Kasumi-1 (cell line): Measurements from ENCODE around the gene ZDHHC8.

ENCODE experiments used
- DNase-seq, 2 experiments: peaks; one replicate each; lab custom pipeline; 2025; lab: John Stamatoyannopoulos, UW

ZDHHC8 gene

GRCh38 chr22:20096574-20097420 is 34.8 kb upstream of the ZDHHC8 start:
- no peak for DNase-seq

- DNase-seq = no peak
Measured at GRCh38 chr22:20099099-20099711, 32.4 kb upstream of the ZDHHC8 start.

GRCh38 chr22:20101638-20102037 is 30.0 kb upstream of the ZDHHC8 start:
- no peak for DNase-seq

DNA sequence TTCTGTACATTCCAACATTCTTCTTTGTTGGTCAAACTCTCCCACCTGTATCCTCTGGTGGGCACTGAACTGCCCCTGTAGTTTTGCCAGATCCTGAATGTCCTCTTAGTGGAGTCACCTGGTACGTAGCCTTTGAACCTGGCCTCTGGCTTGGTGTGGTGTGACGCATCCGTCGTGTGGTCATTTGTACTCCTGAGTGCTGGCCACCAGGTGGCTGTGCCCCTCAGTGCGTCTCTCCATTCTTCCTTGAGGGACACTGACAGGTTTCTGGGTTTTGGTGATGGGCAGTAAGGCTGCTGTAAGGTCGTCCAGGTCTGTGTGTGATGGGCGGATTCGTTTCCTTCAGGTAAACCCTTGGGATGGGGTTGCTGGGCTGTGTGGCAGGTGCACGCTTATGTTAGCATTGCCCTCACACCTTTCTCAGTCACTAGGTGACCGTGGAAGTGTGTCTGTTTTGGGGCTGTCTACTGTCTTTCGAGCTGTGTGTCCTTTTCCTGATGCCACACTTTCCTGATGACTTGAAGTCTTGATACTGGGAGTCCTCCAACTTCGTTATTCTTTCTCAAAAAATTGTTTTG is 29.3 kb upstream of the ZDHHC8 start:
- no peak for DNase-seq

DNA sequence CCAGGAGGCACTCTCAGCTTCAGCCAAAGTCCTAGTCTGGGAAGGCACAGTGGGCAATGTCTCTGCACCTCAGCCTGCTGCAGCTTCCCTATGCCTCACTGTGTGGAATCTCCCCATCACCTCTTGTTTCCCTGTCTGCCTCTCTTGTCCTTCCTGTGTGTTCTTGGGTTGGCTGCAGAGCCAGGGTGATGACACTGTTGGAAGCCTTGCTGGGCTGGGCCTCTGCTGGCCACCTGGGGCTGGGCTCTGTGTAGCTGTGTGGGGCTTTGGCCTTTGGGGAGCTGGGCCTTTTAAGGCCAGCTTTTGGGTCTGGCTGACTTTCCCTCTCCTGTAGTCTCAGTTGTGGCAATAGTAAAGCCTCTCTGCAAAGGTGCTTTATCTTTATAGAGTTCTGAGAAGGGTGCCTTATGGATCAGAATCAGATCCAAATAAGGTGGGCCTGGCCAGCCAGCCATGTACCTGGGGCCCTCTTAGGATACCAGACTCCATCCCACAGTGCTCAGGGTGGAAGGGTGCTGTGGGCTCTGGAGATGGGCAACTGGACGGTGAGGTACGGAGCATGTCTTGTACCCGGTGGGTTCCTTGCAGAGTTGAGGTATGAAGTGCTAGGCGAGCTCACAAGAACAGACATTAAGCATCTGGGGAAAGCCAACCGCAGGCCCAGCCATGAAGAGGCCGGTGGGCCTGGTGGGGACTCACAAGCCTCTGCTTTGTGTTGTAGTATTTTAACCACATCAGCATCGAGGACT is 26.0 kb upstream of the ZDHHC8 start:
- no peak for DNase-seq

GRCh38 chr22:20106205-20106848 is 25.3 kb upstream of the ZDHHC8 start:
- no peak for DNase-seq

- DNase-seq = no peak
Measured at GRCh38 chr22:20106849-20107237, 24.8 kb upstream of the ZDHHC8 start.

DNA sequence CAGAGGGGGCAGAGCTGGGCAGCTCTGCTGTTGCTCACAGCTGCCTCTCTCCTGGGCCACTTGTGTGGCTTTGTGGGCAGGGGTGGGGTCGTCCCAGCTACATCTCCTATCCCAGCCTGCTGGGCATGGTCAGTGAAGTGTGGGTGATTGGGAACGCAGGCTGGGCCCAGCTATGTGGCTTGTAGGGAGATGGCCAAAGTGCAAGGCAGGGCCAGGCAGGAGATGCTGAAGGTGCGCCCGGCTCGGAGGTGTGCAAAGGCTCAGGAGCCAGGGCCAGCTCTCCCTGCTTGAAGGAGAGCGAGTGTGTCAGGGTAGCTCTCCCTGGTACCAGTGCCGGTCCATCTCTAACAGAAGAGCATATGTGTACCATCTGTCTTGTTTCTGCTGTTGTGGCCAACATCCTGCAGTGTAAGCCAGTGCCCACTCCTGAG is 24.1 kb upstream of the ZDHHC8 start:
- DNase-seq = no peak

DNA sequence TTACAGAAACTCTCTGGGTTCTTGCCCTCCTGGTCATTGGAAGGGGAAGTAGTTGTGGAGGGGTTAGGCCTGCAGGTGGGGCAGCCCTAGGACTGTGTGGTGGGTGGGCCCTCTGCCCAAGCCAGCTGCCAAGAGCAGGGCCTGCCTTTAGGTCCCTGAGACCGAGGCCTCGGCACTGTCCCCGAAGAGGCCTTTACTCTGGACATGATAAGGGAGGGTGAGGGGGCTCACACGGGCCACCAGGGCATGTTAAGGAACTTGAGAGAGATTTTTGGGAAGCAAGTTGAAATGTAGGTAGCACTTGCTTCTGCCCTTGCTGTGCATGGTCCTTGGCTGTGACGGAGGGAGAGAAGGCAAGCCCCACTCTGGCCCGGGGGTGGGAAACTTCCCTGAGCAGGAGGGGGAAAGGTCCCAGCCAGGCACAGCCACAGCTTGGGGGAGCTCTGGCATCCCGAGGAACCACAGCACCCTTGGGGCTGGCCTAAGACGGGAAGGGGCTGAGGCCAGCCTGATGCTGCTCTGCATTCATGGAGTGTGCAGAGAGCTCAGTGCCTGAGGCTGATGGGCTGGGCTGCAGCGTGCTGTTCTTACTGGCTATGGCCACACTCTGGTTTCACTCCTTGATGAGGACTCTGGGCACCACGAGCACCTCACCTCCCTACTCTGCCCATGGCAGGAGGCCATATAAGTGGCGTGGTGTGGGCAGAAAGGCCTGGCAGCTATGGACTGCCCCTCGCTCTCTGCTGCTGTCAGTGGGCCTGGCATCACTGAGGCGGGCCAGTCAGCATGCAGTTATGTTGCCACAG is 23.4 kb upstream of the ZDHHC8 start:
- DNase-seq = no peak

- DNase-seq = no peak
Measured at GRCh38 chr22:20108757-20109230, 22.8 kb upstream of the ZDHHC8 start.

DNA sequence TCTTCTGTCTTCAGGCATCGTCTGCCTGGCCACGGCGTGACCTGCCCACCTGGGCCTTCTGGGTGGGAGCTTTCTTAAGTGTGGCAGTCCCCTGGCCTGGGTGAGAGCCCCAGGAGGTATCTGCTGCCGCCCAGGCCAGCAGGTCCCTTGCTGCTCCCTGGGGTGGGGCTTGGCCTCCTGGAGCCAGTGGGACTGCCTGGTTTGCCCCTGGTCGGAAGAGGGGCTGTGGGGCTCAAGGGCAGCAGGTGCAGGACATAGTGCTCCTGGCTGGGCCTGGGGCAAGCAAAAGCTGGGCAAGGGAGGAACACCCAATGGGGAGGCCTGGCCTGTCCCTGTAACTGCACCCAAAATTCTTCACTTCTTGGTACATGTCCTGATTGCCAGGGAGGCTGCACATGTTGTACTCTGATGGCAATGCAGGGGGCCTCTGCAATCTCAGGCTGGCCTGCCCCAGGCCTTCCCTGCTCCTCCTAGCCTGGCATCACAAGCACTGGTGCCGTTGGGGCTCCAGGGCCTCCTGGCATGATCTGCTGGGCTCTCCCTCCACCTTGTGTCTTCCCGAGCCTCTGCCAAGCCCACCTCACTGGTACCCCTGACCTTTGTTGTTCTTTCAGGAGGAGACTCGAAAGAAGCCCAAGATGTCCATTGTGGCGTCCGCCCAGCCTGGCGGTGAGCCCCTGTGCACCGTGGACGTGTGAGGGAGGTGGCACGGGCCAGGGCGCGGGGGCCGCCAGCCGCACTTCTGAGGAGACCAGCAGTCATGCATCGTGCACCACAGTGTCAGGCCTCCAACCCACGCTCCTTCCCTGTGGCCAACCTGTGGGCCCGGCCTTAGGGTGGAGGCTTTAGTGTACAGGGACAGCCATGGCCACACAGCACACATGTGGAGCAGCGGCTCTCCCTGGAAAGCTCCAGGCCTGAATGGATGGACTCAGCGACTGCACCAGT is 21.9 kb upstream of the ZDHHC8 start:
- no peak for DNase-seq

DNA sequence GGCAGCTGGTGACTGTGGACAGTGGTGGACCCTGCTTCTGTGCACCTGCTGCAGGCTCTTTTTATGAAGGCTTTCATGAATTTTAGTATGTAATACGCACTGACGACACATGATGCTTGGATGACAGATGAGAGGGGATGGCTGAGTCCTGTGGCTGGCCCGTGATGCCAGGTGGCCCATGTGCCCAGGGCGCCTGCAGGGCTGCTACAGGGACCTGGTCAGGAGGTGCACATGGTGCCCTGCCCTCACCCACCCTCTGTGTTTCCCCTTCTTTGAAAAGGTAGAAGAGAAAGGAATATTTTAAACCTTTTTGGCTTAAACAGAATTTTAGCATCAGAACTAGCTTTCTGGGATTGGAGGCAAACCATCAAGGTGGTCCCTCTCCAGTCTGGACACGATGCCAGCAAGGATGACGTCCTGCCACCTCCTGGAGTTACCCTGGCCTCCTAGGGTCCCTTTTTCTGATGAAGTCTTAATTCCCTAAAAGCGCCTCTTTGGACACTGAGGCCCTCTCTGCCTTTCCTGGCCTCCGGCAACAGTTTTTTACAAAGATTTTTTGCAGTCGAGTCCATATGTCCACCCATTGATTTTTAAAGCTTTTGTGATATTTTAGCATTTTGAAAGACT is 21.1 kb upstream of the ZDHHC8 start:
- no peak for DNase-seq

GRCh38 chr22:20111045-20111688 is 20.4 kb upstream of the ZDHHC8 start:
- peak; percentile 40 to 45 for DNase-seq

- DNase-seq = no peak
Measured at GRCh38 chr22:20111689-20112622, 19.6 kb upstream of the ZDHHC8 start.

GRCh38 chr22:20112623-20113511 is 18.7 kb upstream of the ZDHHC8 start:
- no peak for DNase-seq

GRCh38 chr22:20113551-20114310 is 17.9 kb upstream of the ZDHHC8 start:
- no peak for DNase-seq
